ACHN (cell line): ENCODE measurements around the gene GOLGA8M.
"Not testable (repeated sequence)": the region's sequence is repeated elsewhere in the genome, so short reads cannot be mapped to it uniquely, and the experiment has no call there.

Source experiments
- DNase-seq: peaks from one replicate; pipeline ENCODE4 v3.0.0-alpha.2; 2015
- in situ Hi-C: cut with HindIII; loops from 2 replicates; pipeline ENCODE4 v1.10.0; 2017; ENCODE audit warnings: low sequenced_read_pairs, low pct_ligation_motif_present, low pct_unique_long_range_greater_than_20kb

Gene GOLGA8M

DNA sequence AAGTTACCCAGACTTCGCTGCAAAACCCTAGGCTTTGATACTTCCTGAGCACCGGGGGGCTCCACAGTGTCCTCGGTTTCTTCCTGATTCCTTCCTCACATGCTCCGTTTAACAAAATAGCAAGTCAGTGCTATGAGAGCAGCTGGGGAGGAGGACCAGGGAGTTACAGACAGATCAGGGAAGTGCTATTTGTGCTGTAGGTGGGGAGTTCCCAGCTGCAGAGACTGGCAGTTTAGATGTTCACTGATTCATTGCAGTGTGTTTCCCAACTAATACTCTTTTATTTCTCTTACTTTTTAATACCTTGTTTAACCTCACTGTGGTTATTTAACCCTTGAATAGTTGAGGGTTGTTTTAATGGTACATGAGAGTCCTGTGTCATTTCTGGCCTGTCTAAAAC is 45.8 kb downstream of the GOLGA8M start:
- DNase-seq, in situ Hi-C loops: not testable (repeated sequence)

DNA sequence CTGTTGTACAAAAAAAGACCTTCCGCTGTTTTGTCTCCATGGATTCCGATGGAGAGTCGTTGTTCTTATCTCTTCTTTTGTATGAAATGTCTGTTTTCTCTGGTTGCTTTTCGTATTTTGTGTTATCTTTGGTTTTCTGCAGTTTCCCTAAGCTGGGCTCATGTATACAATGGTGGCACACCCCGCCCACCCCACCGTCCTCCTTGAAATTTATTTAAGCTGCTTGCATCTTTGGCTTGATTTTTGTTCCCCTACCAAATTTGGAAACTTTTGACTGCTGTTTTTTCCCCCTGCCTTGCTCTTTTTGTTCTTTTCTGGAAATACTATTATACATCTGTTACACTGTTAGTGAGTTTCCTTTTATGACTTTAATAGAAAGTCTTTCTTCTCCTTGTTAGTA is 47.6 kb downstream of the GOLGA8M start:
- in situ Hi-C loops, DNase-seq: not testable (repeated sequence)

DNA sequence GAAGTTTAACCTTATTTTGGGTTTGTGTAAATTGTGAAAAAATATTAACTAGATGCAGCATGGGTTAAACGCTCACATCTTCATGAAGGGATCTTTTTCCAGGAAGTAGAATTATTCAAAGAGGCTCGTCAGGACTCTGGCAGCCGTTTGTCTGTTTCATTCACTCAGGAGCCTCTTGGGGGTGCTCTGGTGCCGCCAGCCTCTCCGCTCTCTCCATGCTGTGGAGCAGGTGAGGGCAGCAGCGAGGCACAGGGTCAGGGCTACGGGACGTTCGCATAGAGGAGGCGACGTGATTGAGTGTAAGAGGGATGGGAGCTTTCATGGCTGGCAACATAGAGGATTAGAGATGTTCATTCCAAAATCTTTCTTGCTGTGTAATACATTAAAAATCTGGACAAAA is 48.5 kb downstream of the GOLGA8M start:
- in situ Hi-C loops, DNase-seq: not testable (repeated sequence)

DNA sequence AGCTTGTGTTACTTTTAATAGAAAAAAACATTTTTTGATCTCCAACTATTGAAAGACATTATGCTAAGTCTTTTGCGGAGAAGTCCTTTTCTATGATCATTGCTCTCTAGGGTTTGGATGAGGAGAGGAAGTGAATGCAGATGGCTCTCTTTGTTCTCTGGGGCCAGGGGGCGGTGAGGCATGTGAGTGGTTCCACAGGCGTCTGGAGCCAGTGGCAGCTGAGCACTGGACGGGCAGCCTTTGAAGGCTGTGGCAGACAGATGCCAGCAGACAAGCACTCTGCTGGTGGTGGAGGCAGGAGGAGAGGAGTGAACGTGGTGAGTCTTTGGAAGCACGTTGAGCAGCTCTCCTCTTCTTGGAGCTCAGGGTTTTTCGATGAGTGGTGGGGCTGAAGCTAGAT is 51.5 kb downstream of the GOLGA8M start:
- in situ Hi-C loops, DNase-seq: not testable (repeated sequence)

DNA sequence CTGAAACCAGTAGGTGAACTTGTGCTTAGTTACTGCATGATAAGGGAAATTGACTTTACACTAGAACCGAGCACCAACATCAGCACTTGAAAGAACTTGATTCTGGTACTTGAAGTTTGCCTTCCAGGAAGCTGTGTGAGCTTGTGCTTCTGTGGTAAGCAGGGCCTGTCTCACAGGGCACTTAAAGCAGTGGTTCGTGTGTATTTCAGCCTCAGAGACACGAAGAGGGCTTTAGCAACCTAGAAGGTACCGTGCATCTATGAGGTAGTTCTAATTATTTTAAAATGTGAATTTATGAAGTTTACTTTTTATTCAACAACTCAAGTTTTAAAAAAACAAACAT is 56.2 kb downstream of the GOLGA8M start:
- DNase-seq, in situ Hi-C loops: not testable (repeated sequence)

DNA sequence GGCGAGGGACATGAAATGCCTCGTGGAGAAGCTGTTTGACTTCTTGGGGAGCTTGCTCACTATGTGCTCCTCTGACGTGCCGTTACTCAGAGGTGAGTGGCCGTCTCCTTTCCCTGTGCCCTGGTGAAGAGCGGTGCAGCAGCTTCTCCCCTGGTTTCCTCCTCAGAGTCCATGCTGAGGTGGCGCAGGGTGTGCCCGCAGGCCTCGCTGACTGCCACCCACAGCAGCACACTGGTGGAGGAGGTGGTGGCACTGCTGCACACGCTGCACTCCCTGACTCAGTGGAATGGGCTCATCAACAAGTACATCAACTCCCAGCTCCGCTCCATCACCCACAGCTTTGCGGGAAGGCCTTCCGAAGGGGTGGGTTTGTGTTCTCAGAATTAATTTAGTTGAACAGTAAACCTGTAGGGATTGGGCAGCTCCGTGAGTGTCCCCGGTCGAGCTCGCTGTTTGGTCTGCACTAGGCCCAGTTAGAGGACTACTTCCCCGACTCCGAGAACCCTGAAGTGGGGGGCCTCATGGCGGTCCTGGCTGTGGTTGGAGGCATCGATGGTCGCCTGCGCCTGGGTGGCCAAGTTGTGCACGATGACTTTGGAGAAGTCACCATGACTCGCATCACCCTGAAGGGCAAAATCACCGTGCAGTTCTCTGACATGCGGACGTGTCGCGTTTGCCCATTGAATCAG is 56.7 kb downstream of the GOLGA8M start:
- DNase-seq, in situ Hi-C loops: not testable (repeated sequence)

DNA sequence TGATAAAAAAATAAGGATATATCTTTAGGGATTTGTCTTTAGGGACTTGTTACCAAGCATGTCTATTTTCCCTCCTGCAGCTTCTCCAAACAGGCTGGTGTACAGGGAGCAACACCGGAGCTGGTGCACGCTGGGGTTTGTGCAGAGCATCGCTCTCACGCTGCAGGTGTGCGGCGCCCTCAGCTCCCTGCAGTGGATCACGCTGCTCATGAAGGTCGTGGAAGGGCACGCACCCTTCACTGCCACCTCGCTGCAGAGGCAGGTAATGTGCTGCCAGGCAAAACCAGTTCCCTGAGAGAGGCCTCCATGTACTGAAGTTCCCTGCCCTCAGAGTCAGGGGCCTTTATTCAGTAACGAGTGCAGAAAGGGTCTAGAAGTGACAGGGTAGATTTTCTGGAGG is 58.0 kb downstream of the GOLGA8M start:
- DNase-seq, in situ Hi-C loops: not testable (repeated sequence)

DNA sequence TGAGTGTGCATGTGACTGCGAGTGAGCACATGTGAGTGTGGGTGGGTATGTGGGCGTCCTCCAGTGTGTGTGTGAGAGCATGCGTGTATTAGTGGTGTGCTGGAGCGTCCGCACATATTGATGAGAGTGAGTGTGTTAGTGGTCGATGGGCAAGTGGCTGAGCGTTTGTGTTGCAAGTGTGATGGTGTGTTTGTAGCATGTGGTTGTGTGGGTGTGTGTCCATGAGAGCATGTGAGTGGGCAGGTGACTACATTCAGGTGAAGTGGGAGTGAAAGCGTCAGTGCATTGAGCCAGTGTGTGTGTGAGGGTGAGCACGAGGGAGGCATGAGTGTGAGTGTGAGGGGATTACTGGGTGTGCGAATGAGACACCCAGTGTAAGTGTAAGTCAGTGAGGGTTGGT is 59.7 kb downstream of the GOLGA8M start:
- DNase-seq, in situ Hi-C loops: not testable (repeated sequence)
